PC-3 (cell line): ENCODE results near the gene CAMTA1.

ENCODE experiments used
- CTCF ChIP-seq: fragments of 300-600 bp; sonication (generic); conservative IDR thresholded peaks from 2 replicates; pipeline ENCODE4 v1.5.1; 2017; ENCODE audit warnings: antibody characterized with exemption, low read depth, mild to moderate bottlenecking, low read length
- EZH2 ChIP-seq: fragments of 300-600 bp; sonication (generic); IDR thresholded peaks from one replicate; pipeline ENCODE4 v1.6.1; 2017; ENCODE audit warnings: antibody characterized with exemption, mild to moderate bottlenecking, low read length; ENCODE audit not compliant: unreplicated experiment

- no peak for TF ChIP-seq CTCF
- TF ChIP-seq EZH2, result no peak
Observed at GRCh38 chr1:7406641-7407543, 621.6 kb downstream of the CAMTA1 start.
